Stimulated activated naive CD8-positive, alpha-beta T cell treated with anti-CD3 and anti-CD28 coated beads, Interleukin-15, Interleukin-2, amounts not matched to agents 100 ng/mL and 50 ng/mL, for 24 hours (primary cell): ENCODE results near the gene MRC2.

Experiments
- H3K27ac Mint-ChIP-seq: one replicate; pipeline ENCODE4 v1.8.0; 2021; ENCODE audit warnings: mild to moderate bottlenecking, mixed read lengths
- H3K27me3 Mint-ChIP-seq: one replicate; pipeline ENCODE4 v1.8.0; 2021; ENCODE audit warnings: mixed read lengths
- H3K36me3 Mint-ChIP-seq: one replicate; pipeline ENCODE4 v1.8.0; 2021; ENCODE audit warnings: low read depth, mixed read lengths
- H3K4me1 Mint-ChIP-seq: one replicate; pipeline ENCODE4 v1.8.0; 2021; ENCODE audit warnings: low read depth, mixed read lengths
- H3K4me3 Mint-ChIP-seq: one replicate; pipeline ENCODE4 v1.8.0; 2021; ENCODE audit warnings: mild to moderate bottlenecking, mixed read lengths
- H3K9me3 Mint-ChIP-seq: one replicate; pipeline ENCODE4 v1.8.0; 2021; ENCODE audit warnings: mixed read lengths

The MRC2 gene

GRCh38 chr17:62641153-62641552 is 13.7 kb downstream of the MRC2 start:
- peaks cover 12% of the 10 kb centered on the region for H3K27me3 Mint-ChIP-seq
- no peak overlapping the region for H3K27ac Mint-ChIP-seq
- H3K9me3 Mint-ChIP-seq: no peaks in the 10 kb centered on the region
- no peaks in the 10 kb centered on the region for H3K36me3 Mint-ChIP-seq
- no peak overlapping the region for H3K4me3 Mint-ChIP-seq
- peaks cover 10% of the 10 kb centered on the region for H3K4me1 Mint-ChIP-seq

- H3K4me1 Mint-ChIP-seq: peaks cover 10% of the 10 kb centered on the region
- H3K36me3 Mint-ChIP-seq: no peaks in the 10 kb centered on the region
- H3K9me3 Mint-ChIP-seq: no peaks in the 10 kb centered on the region
- no peak overlapping the region for H3K27ac Mint-ChIP-seq
- H3K27me3 Mint-ChIP-seq: peaks cover 12% of the 10 kb centered on the region
- no peak overlapping the region for H3K4me3 Mint-ChIP-seq
Measured at GRCh38 chr17:62641951-62642350, 14.5 kb downstream of the MRC2 start.

DNA sequence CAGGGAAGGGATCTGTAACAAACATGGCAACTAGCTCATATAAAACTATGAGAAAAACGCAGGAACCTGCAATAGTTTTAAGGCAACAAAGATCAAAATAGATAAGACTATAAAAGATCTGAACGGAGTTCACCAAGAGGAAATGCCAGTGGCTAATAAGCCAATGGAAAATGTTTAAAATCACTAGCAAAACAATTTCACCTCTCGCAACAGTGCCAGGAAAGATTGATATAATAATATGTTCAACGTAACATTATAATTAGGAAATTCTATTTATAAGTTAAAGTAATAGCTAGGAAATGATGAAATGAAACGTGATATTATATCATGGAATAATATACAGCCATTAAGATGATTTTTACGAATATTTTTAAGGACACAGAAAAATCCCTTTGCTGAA is 16.0 kb downstream of the MRC2 start:
- no peak overlapping the region for H3K4me3 Mint-ChIP-seq
- H3K4me1 Mint-ChIP-seq: peaks cover 10% of the 10 kb centered on the region
- no peak overlapping the region for H3K27ac Mint-ChIP-seq
- H3K36me3 Mint-ChIP-seq: no peaks in the 10 kb centered on the region
- H3K27me3 Mint-ChIP-seq: peaks cover 17% of the 10 kb centered on the region
- H3K9me3 Mint-ChIP-seq: no peaks in the 10 kb centered on the region

DNA sequence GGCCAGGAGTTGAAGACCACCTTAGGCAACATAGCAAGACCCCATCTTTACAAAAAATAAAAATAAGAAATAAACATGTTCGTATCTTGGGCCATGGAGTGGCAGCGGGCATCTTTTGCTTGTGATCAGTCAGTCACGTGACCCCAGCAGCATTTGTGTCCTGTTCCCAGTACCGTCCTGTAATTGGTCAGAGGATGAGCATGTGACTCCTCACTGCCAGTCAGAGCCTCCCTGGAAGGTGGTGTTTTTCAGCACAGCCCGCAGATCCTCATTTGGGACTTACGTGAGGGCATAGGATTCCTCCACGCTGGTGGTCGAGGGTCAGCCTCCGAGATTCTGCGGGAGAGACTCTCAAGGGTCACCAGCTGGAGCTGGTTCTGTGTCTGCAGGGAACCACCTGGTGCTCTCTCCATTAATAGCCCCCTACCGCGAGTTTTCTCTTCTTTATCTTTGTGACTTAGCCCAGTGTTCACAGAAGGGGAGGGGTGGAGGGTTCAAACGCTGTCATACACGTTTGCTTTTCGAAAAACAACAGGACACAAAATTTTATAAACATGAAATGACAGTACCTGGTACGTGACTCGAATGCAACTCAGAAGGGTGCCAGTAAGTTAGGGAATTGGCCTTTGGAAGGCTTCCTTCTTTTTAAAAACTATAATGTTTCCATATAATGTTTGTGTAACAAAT is 17.2 kb downstream of the MRC2 start:
- no peaks in the 10 kb centered on the region for H3K36me3 Mint-ChIP-seq

DNA sequence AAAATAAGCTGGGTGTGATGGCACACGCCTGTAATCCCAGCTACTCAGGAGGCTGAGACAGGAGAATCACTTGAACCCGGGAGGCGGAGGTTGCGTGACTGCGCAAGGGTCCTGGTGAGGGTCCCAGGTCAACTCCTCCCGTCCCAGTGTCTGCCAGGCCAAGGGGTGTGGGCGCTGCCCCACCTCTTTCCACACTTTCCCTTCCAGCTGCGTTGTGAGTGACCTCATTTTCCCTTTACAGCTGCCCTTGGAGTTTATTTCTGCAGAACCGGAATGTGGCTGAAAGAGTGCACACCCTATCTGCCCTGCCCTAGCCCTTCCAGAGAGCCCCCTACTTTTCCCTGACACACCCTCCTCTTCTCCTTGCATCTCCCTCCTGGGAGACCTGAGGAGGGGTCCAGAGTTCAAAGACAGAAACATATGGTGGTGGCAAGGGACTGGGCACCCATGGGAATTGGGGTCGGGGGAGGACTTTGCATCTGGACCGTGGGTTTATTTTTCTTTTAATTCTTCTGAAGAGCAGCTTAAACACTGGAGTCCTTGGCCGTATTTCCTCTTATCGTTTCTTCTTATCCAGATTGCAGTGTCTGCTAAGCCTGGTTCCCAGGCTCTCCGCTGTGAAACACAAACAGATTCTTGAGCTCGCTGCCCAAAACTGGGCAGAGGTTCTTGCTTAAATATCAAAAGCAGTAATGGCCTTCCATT is 20.9 kb downstream of the MRC2 start:
- Mint-ChIP-seq H3K36me3 (no peaks in the 10 kb centered on the region), H3K27ac (no peak overlapping the region), H3K4me3 (no peak overlapping the region), H3K27me3 (peaks cover 28% of the 10 kb centered on the region), H3K9me3 (no peaks in the 10 kb centered on the region), H3K4me1 (peaks cover 20% of the 10 kb centered on the region)

More for the DNA sequence above, 17.2 kb downstream of the MRC2 start:
- Mint-ChIP-seq H3K9me3 (no peaks in the 10 kb centered on the region), H3K4me3 (no peak overlapping the region), H3K27me3 (peaks cover 17% of the 10 kb centered on the region), H3K4me1 (peaks cover 10% of the 10 kb centered on the region), H3K27ac (no peak overlapping the region)

GRCh38 chr17:62648956-62649294 is 21.5 kb downstream of the MRC2 start:
- Mint-ChIP-seq H3K36me3 (no peaks in the 10 kb centered on the region), H3K4me3 (no peak overlapping the region), H3K4me1 (peaks cover 24% of the 10 kb centered on the region), H3K27ac (no peak overlapping the region), H3K9me3 (no peaks in the 10 kb centered on the region), H3K27me3 (peaks cover 28% of the 10 kb centered on the region)

DNA sequence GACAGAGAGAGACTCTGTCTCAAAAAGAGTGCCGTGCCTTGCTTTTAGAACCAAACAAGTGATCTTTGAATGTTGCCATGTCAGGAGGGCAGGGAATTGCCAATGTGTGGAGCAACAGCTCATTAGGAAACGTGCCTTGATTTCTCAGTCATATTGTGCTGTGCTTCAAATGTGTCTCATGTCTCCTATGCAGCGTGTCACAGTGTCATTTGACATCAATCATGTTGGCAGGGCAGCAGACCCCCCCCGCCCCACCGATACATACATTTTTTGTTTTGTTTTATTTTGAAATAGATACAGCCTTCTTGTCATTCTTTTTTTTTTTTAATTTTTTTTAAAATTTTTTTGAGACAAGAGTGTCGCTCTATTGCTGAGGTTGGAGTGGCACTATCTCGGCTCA is 22.1 kb downstream of the MRC2 start:
- peaks cover 29% of the 10 kb centered on the region for H3K4me1 Mint-ChIP-seq

GRCh38 chr17:62650587-62650986 is 23.1 kb downstream of the MRC2 start:
- no peak overlapping the region for H3K4me3 Mint-ChIP-seq
- no peaks in the 10 kb centered on the region for H3K36me3 Mint-ChIP-seq
- peaks cover 29% of the 10 kb centered on the region for H3K4me1 Mint-ChIP-seq
- no peaks in the 10 kb centered on the region for H3K9me3 Mint-ChIP-seq
- no peak overlapping the region for H3K27ac Mint-ChIP-seq
- peaks cover 26% of the 10 kb centered on the region for H3K27me3 Mint-ChIP-seq

More for the DNA sequence above, 22.1 kb downstream of the MRC2 start:
- no peaks in the 10 kb centered on the region for H3K9me3 Mint-ChIP-seq
- H3K36me3 Mint-ChIP-seq: no peaks in the 10 kb centered on the region
- H3K27me3 Mint-ChIP-seq: peaks cover 31% of the 10 kb centered on the region
- H3K27ac Mint-ChIP-seq: no peak overlapping the region
- no peak overlapping the region for H3K4me3 Mint-ChIP-seq

- Mint-ChIP-seq H3K4me1 (peaks cover 29% of the 10 kb centered on the region), H3K4me3 (peak overlapping the region; percentile 76), H3K27ac (peak overlapping the region; percentile 71), H3K9me3 (no peaks in the 10 kb centered on the region), H3K27me3 (peaks cover 27% of the 10 kb centered on the region), H3K36me3 (no peaks in the 10 kb centered on the region)
Measured at GRCh38 chr17:62652251-62653001, 25.0 kb downstream of the MRC2 start.

GRCh38 chr17:62653002-62653825 is 25.7 kb downstream of the MRC2 start:
- H3K27me3 Mint-ChIP-seq: peaks cover 24% of the 10 kb centered on the region
- peak overlapping the region; percentile 76 for H3K4me3 Mint-ChIP-seq
- peaks cover 29% of the 10 kb centered on the region for H3K4me1 Mint-ChIP-seq
- H3K9me3 Mint-ChIP-seq: no peaks in the 10 kb centered on the region
- no peaks in the 10 kb centered on the region for H3K36me3 Mint-ChIP-seq
- peak overlapping the region; percentile 26 for H3K27ac Mint-ChIP-seq

DNA sequence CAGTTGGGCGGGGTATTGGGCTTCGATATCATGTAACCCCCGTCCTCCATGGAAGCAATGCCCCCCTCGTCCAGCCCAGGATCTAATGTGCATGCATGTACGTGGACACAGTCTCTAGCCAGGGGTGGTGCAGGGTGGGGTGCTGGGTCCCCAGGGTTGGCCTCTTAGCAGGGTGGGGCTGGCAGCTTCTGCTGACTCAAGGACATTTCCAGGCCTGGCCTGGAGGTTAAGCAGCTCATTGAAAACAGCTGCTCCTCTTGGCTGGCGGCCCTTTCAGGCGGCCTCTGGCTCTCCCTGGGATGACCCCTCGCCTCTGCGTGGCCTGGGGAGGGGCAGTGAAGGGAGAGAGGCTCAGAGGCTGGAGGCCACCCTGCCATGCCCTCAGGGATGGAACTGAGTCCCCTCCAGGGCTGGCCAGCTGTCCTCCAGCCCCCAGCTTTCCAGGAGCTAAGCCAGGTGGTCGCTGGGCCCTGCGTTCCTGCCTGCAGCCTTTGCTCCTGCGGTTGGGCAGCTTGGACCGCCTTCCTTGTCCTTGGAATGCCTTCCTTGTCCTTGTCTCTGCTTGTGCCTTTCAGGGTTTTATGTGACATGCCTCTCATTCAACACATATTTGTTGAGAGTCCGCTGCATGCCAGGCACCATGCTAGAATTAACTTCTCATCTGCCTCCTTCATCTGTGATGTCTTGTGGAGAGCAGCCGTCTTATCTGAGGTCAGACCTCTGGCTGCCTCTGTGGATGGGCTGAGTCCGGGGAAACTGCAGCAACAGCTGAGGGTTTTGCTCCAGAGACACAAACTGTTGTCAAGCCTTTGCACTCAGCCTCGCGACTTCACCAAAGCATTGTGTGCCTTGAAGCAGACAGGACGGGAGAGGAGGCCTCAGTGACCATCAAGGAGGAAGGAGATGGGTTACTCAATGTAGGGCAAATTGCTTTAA is 26.6 kb downstream of the MRC2 start:
- peaks cover 29% of the 10 kb centered on the region for H3K4me1 Mint-ChIP-seq
- no peaks in the 10 kb centered on the region for H3K9me3 Mint-ChIP-seq
- peak overlapping the region; percentile 76 for H3K4me3 Mint-ChIP-seq
- H3K36me3 Mint-ChIP-seq: no peaks in the 10 kb centered on the region
- H3K27me3 Mint-ChIP-seq: peaks cover 24% of the 10 kb centered on the region
- peak overlapping the region; percentile 57 for H3K27ac Mint-ChIP-seq

DNA sequence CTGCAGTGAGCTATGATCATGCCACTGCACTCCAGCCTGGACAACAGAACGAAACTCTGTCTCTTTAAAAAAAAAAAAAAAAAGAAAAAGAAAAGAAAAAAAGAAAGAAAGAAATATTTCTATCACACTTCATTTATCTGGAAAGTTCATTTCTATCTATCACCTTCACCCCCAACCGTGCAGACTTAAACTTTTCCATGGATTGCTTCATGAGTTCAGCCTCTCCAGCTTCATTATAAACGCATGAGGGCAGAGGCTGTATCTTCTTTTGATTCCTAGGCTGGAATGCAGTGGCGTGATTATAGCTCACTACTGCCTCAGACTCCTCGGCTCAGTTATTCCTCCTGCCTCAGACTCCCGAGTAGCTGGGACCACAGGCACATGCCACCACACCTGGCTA is 28.2 kb downstream of the MRC2 start:
- peaks cover 27% of the 10 kb centered on the region for H3K27me3 Mint-ChIP-seq
- H3K9me3 Mint-ChIP-seq: peaks cover 7% of the 10 kb centered on the region
- no peak overlapping the region for H3K4me3 Mint-ChIP-seq
- peaks cover 29% of the 10 kb centered on the region for H3K4me1 Mint-ChIP-seq
- H3K36me3 Mint-ChIP-seq: peaks cover 2% of the 10 kb centered on the region
- H3K27ac Mint-ChIP-seq: no peak overlapping the region

- peaks cover 27% of the 10 kb centered on the region for H3K27me3 Mint-ChIP-seq
Measured at GRCh38 chr17:62656446-62656845, 29.0 kb downstream of the MRC2 start.

More at GRCh38 chr17:62656446-62656845, 29.0 kb downstream of the MRC2 start:
- Mint-ChIP-seq H3K4me1 (peaks cover 29% of the 10 kb centered on the region), H3K9me3 (peaks cover 15% of the 10 kb centered on the region), H3K36me3 (peaks cover 9% of the 10 kb centered on the region), H3K27ac (no peak overlapping the region), H3K4me3 (no peak overlapping the region)
